HUES6 (cell line): ENCODE data around the gene FAM25A.
"Not testable (repeated sequence)": the region's sequence is repeated elsewhere in the genome, so short reads cannot be mapped to it uniquely, and the experiment has no call there.

Source experiments
- H3K27ac ChIP-seq: 2 replicates; pipeline ENCODE4 v1.7.0; 2013; ENCODE audit warnings: low read depth, mild to moderate bottlenecking, low read length, inconsistent platforms
- H3K27me3 ChIP-seq: 2 replicates; pipeline ENCODE4 v1.6.1; 2013; ENCODE audit warnings: low read length; ENCODE audit not compliant: control insufficient read depth, insufficient read depth
- H3K36me3 ChIP-seq: 2 replicates; pipeline ENCODE4 v1.6.1; 2013; ENCODE audit warnings: low read length; ENCODE audit not compliant: control insufficient read depth, insufficient read depth
- H3K4me1 ChIP-seq: 2 replicates; pipeline ENCODE4 v1.6.1; 2013; ENCODE audit warnings: low read length; ENCODE audit not compliant: control insufficient read depth, insufficient read depth
- H3K4me3 ChIP-seq: 2 replicates; pipeline ENCODE4 v1.5.1; 2013; ENCODE audit warnings: low read depth, low read length
- H3K9ac ChIP-seq: one replicate; pipeline ENCODE4 v1.6.1; 2013; ENCODE audit warnings: mild to moderate bottlenecking, low read length
- H3K9me3 ChIP-seq: 2 replicates; pipeline ENCODE4 v1.6.1; 2013; ENCODE audit warnings: low read depth, low read length; ENCODE audit not compliant: control insufficient read depth, insufficient read depth

FAM25A gene

DNA sequence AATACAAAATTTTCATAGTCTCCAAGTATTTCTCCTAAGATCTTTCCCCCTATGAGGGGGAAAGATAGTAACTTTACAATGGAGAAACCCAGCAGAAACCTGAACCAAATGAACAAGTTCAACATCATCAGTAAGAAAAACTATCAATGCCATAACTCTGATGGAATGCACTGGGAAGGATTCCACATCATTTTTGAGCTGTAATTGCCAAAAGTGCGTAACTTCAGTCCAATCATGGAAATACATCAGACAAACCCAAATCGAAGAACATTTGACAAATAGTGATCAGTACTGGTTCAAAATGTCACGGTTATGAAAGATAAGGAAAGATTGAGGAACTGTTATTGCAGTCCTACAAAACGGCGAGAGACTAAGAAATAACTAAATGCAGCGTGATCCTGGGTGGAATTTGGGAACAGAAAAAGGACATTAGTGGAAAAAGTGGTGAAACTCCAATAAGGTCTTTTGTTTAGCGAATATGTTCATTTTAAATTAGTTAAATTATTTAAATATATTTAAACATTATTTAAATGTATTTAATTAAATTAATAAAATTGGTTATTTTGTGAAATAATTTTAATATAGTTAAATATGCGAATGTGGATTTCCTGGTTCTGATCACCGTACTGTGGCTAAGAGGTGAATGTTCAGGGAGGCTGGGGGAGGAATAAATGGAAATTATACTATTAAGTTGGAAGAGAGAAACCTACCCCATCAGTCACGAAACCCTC is 4.9 kb upstream of the FAM25A start:
- H3K36me3 ChIP-seq, H3K9ac ChIP-seq, H3K9me3 ChIP-seq, H3K4me1 ChIP-seq, H3K27me3 ChIP-seq, H3K4me3 ChIP-seq, H3K27ac ChIP-seq: not testable (repeated sequence)

DNA sequence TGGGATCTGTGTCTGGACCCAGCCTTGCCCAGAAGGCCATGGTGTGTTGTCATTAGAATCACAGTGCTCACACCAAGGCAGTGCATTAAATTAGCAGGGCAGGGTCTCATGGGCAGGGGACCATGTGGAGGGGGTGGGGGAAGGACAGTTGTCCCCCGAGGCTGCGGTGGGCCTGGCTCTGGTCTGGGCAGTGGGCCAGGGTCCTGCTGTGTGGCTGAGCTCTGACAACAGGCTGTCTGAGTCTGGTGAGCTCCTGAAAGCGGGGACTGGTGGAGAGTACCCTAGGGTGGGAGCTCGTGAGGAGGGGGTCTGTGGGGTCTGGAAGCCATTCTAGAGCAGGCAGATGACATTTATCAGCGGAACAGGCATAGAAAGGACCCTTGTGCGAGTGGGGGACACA is 2.0 kb upstream of the FAM25A start:
- H3K4me1 ChIP-seq, result not testable (repeated sequence)

DNA sequence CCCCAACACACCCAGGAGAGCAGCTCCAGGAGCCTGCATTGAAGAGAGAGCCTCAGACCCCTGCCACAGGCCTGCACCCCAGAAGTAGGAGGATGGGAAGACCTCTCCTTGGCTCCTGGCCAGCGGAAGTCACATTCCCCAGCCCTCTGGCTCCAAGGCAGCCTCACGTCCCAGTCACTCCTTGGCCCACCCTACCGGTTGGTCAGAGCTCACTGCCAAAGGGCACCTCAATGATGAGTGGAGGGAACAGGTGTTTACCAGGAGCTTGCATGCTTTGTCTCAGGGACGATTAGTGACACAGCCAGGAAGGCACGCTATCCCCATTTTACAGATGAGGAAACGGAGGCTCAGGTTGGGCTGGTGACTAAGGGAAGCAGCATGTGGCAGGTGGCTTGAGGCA is 1.0 kb upstream of the FAM25A start:
- not testable (repeated sequence) for H3K36me3 ChIP-seq, H3K9ac ChIP-seq, H3K27me3 ChIP-seq, H3K4me1 ChIP-seq, H3K9me3 ChIP-seq, H3K4me3 ChIP-seq, H3K27ac ChIP-seq

More for the DNA sequence above, 2.0 kb upstream of the FAM25A start:
- not testable (repeated sequence) for H3K27ac ChIP-seq, H3K27me3 ChIP-seq, H3K36me3 ChIP-seq, H3K4me3 ChIP-seq, H3K9ac ChIP-seq, H3K9me3 ChIP-seq

DNA sequence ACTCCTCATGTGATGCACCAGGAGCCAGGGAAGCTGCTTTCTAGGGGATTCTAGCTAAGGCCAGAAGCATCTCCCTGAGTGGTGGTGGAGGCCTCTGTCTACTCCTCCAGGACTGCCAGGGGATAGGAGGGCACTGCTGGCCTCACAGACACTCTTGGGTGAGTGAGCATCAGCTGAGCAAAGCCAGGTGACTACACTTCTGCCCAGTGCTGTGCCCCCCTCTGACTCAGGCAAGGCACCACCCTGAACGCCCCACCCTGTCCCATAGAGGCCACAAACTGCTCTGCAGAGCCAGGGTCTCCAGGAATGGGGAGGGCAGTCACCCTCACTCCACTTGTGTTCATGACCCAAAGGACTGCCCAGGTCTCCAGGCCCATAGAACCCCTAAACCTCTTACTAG is 590 bp upstream of the FAM25A start:
- H3K9me3 ChIP-seq, H3K27me3 ChIP-seq, H3K27ac ChIP-seq, H3K4me3 ChIP-seq, H3K9ac ChIP-seq, H3K36me3 ChIP-seq, H3K4me1 ChIP-seq: not testable (repeated sequence)

DNA sequence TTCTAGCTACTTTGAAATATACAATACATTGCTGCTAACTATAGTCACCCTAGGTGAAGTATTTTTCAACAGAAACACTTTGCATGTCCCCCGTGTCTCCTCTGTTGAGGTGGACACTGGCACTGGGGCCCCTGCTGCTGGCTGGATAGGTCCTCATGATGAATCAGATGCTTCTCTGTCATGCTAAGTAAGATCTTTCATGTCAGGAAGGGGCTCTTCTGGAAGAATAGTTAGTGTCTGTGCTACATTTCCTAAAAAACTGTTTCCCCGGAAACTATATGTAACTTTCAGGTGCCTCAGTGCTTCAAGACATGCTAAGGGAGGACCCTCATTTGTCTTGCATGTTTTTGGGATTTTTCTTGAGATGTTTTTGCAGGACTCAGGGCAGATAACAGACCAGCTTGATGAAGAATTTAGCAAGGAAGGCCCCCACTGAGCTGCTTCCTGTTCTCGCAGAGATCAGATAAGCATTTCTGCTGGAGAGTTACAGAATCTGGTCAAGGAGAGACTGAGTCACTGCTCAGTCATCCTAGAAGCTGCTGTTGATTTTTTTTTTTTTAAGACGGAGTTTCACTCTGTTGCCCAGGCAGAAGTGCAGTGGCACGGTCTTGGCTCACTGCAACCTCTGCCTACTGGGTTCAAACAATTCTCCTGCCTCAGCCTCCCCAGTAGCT is 5.3 kb downstream of the FAM25A start:
- not testable (repeated sequence) for H3K9me3 ChIP-seq, H3K36me3 ChIP-seq, H3K27me3 ChIP-seq, H3K4me1 ChIP-seq, H3K4me3 ChIP-seq
- Histone ChIP-seq H3K27ac (peak overlapping the region; percentile 84), H3K9ac (peak overlapping the region; percentile 39)

DNA sequence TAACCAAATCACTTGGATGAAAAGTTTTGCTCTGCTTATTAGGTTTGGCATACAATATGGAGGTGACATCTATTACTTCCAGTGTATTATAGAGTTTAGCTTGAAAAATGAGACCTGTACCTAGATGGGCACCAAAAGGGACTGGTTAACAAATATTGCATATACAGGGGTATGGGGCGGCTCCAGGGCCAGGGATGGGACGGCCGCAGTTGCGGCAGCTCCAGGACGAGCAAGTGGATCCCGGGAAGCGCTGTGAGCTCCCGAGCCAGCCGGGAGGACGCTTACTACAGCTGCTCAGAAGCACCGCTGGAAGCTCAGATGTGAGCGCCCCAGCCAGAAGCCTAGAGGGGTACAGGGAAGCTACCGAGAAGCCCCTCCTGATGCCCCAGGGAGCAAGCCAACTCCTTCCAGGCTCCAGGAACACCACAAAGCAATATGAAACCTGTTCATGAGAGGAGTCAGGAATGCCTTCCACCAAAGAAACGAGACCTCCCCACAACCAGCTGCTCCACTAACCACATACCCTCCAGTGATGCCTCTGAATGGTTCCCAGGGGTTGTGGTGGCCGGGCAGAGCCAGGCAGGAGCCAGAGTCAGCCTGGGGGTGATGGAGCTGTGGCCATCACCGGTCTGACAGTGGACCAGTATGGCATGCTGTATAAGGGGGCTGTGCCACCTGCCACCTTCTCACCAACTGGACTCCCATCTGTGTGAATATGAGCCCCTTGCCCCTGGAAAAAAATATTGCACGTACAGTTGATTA is 6.8 kb downstream of the FAM25A start:
- not testable (repeated sequence) for H3K4me1 ChIP-seq, H3K27me3 ChIP-seq, H3K36me3 ChIP-seq, H3K27ac ChIP-seq, H3K9ac ChIP-seq, H3K4me3 ChIP-seq
- H3K9me3 ChIP-seq, result peaks cover 12% of the 10 kb centered on the region

DNA sequence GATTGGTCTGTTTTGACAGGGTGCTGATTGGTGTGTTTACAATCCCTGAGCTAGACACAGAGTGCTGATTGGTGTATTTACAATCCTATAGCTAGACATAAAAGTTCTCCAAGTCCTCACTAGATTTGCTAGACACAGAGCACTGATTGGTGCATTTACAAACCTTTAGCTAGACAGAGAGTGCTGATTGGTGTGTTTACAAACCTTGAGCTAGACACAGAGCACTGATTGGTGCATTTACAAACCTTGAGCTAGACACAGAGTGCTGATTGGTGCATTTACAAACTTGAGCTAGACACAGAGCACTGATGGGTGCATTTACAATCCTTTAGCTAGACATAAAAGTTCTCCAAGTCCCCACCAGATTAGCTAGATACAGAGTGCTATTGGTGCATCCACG is 10.3 kb downstream of the FAM25A start:
- H3K27ac ChIP-seq, H3K4me3 ChIP-seq, H3K36me3 ChIP-seq, H3K9ac ChIP-seq, H3K27me3 ChIP-seq, H3K4me1 ChIP-seq: not testable (repeated sequence)
- peaks cover 17% of the 10 kb centered on the region for H3K9me3 ChIP-seq

DNA sequence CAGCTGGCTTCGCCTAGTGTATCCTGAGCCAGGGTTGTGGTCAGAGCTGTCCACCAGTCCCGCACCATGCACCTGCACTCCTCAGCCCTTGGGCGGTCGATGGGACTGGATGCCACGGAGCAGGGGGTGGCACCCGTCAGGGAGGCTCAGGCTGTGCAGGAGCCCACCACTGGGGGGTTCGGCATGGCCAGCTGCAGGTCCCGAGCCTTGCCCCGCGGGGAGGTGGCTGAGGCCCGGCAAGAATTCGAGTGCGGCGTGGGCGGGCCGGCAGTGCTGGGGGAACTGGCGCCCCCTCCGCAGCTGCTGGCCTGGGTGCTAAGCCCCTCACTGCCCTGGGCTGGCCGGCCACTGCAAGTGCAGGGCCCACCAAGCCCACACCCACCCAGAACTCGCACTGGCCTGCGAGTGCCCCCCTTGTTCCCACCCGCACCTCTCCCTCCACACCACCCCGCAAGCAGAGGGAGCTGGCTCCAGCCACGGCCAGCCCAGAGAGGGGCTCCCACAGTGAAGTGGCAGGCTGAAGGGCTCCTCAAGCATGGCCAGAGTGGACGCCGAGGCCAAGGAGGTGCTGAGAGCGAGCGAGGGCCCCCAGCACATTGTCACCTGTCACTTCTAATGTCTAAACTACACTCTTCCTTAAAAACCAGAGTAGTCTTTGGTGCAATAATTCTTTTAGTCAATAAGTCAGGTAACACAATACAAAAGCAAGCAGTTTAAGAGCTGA is 11.0 kb downstream of the FAM25A start:
- H3K27me3 ChIP-seq, result no peaks in the 10 kb centered on the region
- H3K9ac ChIP-seq, result no peak overlapping the region
- H3K27ac ChIP-seq, result no peak overlapping the region
- peaks cover 3% of the 10 kb centered on the region; the same call in 1 of the 2 replicates for H3K4me1 ChIP-seq
- no peak overlapping the region for H3K4me3 ChIP-seq
- no peaks in the 10 kb centered on the region for H3K36me3 ChIP-seq
- peaks cover 17% of the 10 kb centered on the region for H3K9me3 ChIP-seq

DNA sequence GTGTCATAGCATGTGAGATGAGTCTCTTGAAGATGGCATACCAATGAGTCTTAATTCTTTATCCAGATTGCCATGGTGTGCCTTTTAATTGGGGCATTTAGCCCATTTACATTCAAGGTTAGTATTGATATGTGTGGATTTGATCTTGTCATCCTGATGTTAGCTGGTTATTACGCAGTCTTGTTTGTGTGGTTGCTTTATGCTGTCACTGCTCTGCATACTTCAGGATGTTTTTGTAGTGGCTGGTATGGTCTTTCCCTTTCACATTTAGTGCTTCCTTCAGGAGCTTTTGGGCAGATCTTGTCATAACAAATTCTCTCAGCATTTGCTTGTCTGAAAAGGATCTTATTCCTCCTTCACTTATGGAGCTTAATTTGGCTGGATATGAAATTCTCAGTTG is 16.5 kb downstream of the FAM25A start:
- Histone ChIP-seq H3K9ac (no peak overlapping the region), H3K4me1 (no peaks in the 10 kb centered on the region), H3K27ac (no peak overlapping the region)

DNA sequence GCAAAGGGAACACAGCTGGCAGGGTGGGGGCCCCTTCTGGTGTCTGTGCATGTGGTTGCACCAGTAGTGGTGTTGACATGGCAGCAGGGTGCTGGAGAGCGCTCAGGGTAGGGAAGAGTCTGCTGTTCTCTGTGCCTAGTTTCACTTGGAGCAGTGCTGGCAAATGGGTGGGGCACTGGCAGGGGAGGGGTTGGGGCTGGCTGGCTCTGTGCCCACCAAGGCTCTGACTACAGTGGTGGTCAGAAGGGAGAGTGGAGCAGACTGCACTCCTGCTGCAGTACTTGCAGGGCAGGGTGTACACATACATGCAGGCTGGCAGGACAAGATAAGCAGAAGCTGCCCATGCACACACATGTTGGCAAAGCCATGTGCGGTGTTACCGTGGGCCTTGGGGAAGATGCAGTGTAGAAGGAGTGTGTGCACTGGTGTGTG is 18.2 kb downstream of the FAM25A start:
- Histone ChIP-seq H3K27ac (no peak overlapping the region), H3K4me1 (no peaks in the 10 kb centered on the region), H3K36me3 (no peaks in the 10 kb centered on the region), H3K27me3 (no peaks in the 10 kb centered on the region), H3K4me3 (no peak overlapping the region), H3K9me3 (no peaks in the 10 kb centered on the region), H3K9ac (no peak overlapping the region)

More for the DNA sequence above, 16.5 kb downstream of the FAM25A start:
- Histone ChIP-seq H3K9me3 (peaks cover 7% of the 10 kb centered on the region), H3K4me3 (no peak overlapping the region), H3K27me3 (no peaks in the 10 kb centered on the region), H3K36me3 (no peaks in the 10 kb centered on the region)

DNA sequence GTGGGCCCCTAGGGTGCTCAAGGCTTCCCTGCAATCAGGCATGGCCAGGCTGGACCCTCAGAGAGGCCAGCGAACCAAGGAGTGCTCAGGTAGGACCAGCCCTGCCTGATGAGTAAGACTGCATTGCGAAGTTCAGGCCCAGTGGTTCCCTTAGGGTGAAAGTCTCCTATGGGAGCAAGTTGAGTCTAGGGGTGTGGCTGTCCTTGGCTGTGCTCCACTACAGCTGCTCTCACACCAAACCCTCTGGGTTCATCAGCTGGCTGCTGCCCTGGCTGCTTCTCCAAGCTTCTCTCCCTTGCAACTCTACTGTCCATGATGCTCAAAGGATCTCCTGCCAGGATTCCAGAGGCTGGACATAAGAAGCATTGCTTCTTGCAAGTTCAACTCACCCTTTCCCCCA is 18.7 kb downstream of the FAM25A start:
- Histone ChIP-seq H3K27ac (no peak overlapping the region), H3K4me3 (no peak overlapping the region), H3K4me1 (no peaks in the 10 kb centered on the region), H3K9me3 (no peaks in the 10 kb centered on the region), H3K36me3 (no peaks in the 10 kb centered on the region), H3K27me3 (no peaks in the 10 kb centered on the region), H3K9ac (no peak overlapping the region)
